H9 (cell line): ENCODE results near the gene CD226. TPM values are rescaled to one million over a fixed set of nuclear protein-coding genes. Genes with fewer than 3 reads are reported as not detected.

Source experiments
- DNase-seq: peaks from one replicate; pipeline ENCODE4 v3.0.0-alpha.2; 2017
- H2AFZ ChIP-seq: one replicate; pipeline ENCODE4 v1.6.1; 2013; ENCODE audit warnings: mild to moderate bottlenecking, low read length, control low read depth, moderate library complexity
- H2AK5ac ChIP-seq: 2 replicates; pipeline ENCODE4 v1.6.1; 2013; ENCODE audit warnings: low read length, control low read depth, mixed read lengths; ENCODE audit not compliant: insufficient read length
- H2BK120ac ChIP-seq: one replicate; pipeline ENCODE4 v1.6.1; 2013; ENCODE audit warnings: low read depth, mild to moderate bottlenecking, low read length, control low read depth, inconsistent platforms; ENCODE audit not compliant: poor library complexity, severe bottlenecking
- H2BK12ac ChIP-seq: 2 replicates; pipeline ENCODE4 v1.6.1; 2013; ENCODE audit warnings: low read length, control low read depth, mixed read lengths, low read depth; ENCODE audit not compliant: insufficient read length
- H2BK15ac ChIP-seq: 2 replicates; pipeline ENCODE4 v1.6.1; 2013; ENCODE audit warnings: low read depth, low read length, control low read depth
- H2BK20ac ChIP-seq: one replicate; pipeline ENCODE4 v1.6.1; 2013; ENCODE audit warnings: low read depth, mild to moderate bottlenecking, low read length, control low read depth, inconsistent platforms; ENCODE audit not compliant: poor library complexity, severe bottlenecking
- H2BK5ac ChIP-seq: 2 replicates; pipeline ENCODE4 v1.6.1; 2013; ENCODE audit warnings: low read length, control low read depth, mixed read lengths; ENCODE audit not compliant: insufficient read length
- H3K14ac ChIP-seq: 2 replicates; pipeline ENCODE4 v1.6.1; 2013; ENCODE audit warnings: low read length, control low read depth; ENCODE audit not compliant: insufficient read depth
- H3K18ac ChIP-seq: 2 replicates; pipeline ENCODE4 v1.6.1; 2013; ENCODE audit warnings: low read depth, mild to moderate bottlenecking, mixed read lengths, low read length, control low read depth; ENCODE audit not compliant: insufficient read length
- H3K23ac ChIP-seq: 2 replicates; pipeline ENCODE4 v1.6.1; 2013; ENCODE audit warnings: low read length, control low read depth, mixed read lengths, low read depth; ENCODE audit not compliant: insufficient read length
- H3K23me2 ChIP-seq: 2 replicates; pipeline ENCODE4 v1.6.1; 2013; ENCODE audit warnings: low read depth, mild to moderate bottlenecking, mixed read lengths, low read length, control low read depth; ENCODE audit not compliant: insufficient read length, poor library complexity, severe bottlenecking
- H3K27ac ChIP-seq: 2 replicates; pipeline ENCODE4 v1.5.1; 2013; ENCODE audit warnings: low read length, control low read depth, mixed read lengths, low read depth; ENCODE audit not compliant: insufficient read length
- H3K27me3 ChIP-seq: 2 replicates; pipeline ENCODE4 v1.6.1; 2013; ENCODE audit warnings: low read length, control low read depth, inconsistent platforms; ENCODE audit not compliant: insufficient read depth
- H3K4ac ChIP-seq: 2 replicates; pipeline ENCODE4 v1.6.1; 2013; ENCODE audit warnings: low read depth, mild to moderate bottlenecking, control low read depth, inconsistent platforms, low read length, moderate library complexity
- H3K4me1 ChIP-seq: 2 replicates; pipeline ENCODE4 v1.6.1; 2013; ENCODE audit warnings: low read length, control low read depth, inconsistent platforms; ENCODE audit not compliant: insufficient read depth
- H3K4me2 ChIP-seq: 2 replicates; pipeline ENCODE4 v1.6.1; 2013; ENCODE audit warnings: low read length, control low read depth, mixed read lengths; ENCODE audit not compliant: insufficient read length, insufficient read depth
- H3K56ac ChIP-seq: 2 replicates; pipeline ENCODE4 v1.6.1; 2013; ENCODE audit warnings: low read depth, mild to moderate bottlenecking, mixed read lengths, low read length, control low read depth; ENCODE audit not compliant: insufficient read length
- H3K79me1 ChIP-seq: 2 replicates; pipeline ENCODE4 v1.6.1; 2013; ENCODE audit warnings: low read depth, mild to moderate bottlenecking, moderate library complexity, low read length, control low read depth, inconsistent platforms; ENCODE audit not compliant: insufficient read depth, poor library complexity, severe bottlenecking
- H3K79me2 ChIP-seq: 2 replicates; pipeline ENCODE4 v1.6.1; 2013; ENCODE audit warnings: low read length, control low read depth, inconsistent platforms; ENCODE audit not compliant: insufficient read depth
- H3K9ac ChIP-seq: 2 replicates; pipeline ENCODE4 v1.6.1; 2013; ENCODE audit warnings: low read length, control low read depth, mixed read lengths; ENCODE audit not compliant: insufficient read length; ENCODE audit errors: extremely low read depth
- H3K9me3 ChIP-seq: one replicate; pipeline ENCODE4 v1.6.1; 2013; ENCODE audit warnings: low read depth, low read length, inconsistent platforms; ENCODE audit not compliant: control insufficient read depth
- H3T11ph ChIP-seq: one replicate; pipeline ENCODE4 v1.6.1; 2013; ENCODE audit warnings: mild to moderate bottlenecking, low read length, control low read depth, inconsistent platforms
- H4K20me1 ChIP-seq: one replicate; pipeline ENCODE4 v1.6.1; 2013; ENCODE audit not compliant: control insufficient read depth, insufficient read length, insufficient read depth
- H4K5ac ChIP-seq: 2 replicates; pipeline ENCODE4 v1.6.1; 2013; ENCODE audit warnings: low read depth, mild to moderate bottlenecking, mixed read lengths, low read length, control low read depth; ENCODE audit not compliant: insufficient read length
- H4K8ac ChIP-seq: replicated peaks from 2 replicates; pipeline ENCODE4 v1.6.1; 2013; ENCODE audit warnings: low read length, control low read depth, mixed read lengths, low read depth; ENCODE audit not compliant: insufficient read length
- H4K91ac ChIP-seq: 2 replicates; pipeline ENCODE4 v1.6.1; 2013; ENCODE audit warnings: low read depth, mild to moderate bottlenecking, moderate library complexity, mixed read lengths, low read length, control low read depth; ENCODE audit not compliant: insufficient read length
- H3K27ac Mint-ChIP-seq, 3 experiments: 2 replicates in 2 of 3; 3 replicates in 1 of 3; pipeline ENCODE4 v1.8.0; 2020 to 2021; ENCODE audit warnings: mixed read lengths in 3 of 3, mild to moderate bottlenecking in 1 of 3, moderate library complexity in 1 of 3
- H3K27me3 Mint-ChIP-seq: 2 replicates; pipeline ENCODE4 v1.8.0; 2021; ENCODE audit warnings: low read depth, mild to moderate bottlenecking, moderate library complexity, mixed read lengths
- H3K36me3 Mint-ChIP-seq, 3 experiments: 2 replicates in 2 of 3; 3 replicates in 1 of 3; pipeline ENCODE4 v1.8.0; 2020 to 2021; ENCODE audit warnings: low read depth in 3 of 3, mixed read lengths in 3 of 3; ENCODE audit not compliant: insufficient read depth in 1 of 3
- H3K4me1 Mint-ChIP-seq, 2 experiments: 2 replicates each; pipeline ENCODE4 v1.8.0; 2020; ENCODE audit warnings: mixed read lengths in 2 of 2
- H3K4me3 Mint-ChIP-seq, 2 experiments: 2 replicates in 1 of 2; 3 replicates in 1 of 2; pipeline ENCODE4 v1.8.0; 2020 to 2021; ENCODE audit warnings: mild to moderate bottlenecking in 2 of 2, mixed read lengths in 2 of 2, moderate library complexity in 1 of 2
- H3K9me3 Mint-ChIP-seq, 2 experiments: 2 replicates in 1 of 2; 3 replicates in 1 of 2; pipeline ENCODE4 v1.8.0; 2020; ENCODE audit warnings: mild to moderate bottlenecking in 2 of 2, mixed read lengths in 2 of 2, moderate library complexity in 1 of 2
- CTCF ChIP-seq: fragments of 200-600 bp; sonication (generic); conservative IDR thresholded peaks from 3 replicates; pipeline ENCODE4 v1.8.0; 2021; ENCODE audit warnings: antibody characterized with exemption, mild to moderate bottlenecking
- WGBS: extraction: QIAGEN DNeasy Blood & Tissue Kit; methylation state at CpG from one replicate; pipeline ENCODE4 v1.1.7; 2013; ENCODE audit warnings: missing lambda C conversion rate, low lambda C conversion rate, mixed read lengths; ENCODE audit not compliant: insufficient read length; ENCODE audit errors: extremely low coverage; 5-methylcytosine and 5-hydroxymethylcytosine counted together
- total RNA-seq: library from RNA; stranded (reverse); gene quantifications from 2 replicates; pipeline ENCODE4 v1.2.1, GENCODE V29; 2021

CD226 gene
- total RNA-seq, 1 experiment from 2014 or later: not detected

- Histone ChIP-seq H2AK5ac (peak overlapping the region; percentile 83), H4K8ac (no peak overlapping the region), H2BK5ac (peak overlapping the region; percentile 83), H3T11ph (no peak overlapping the region), H4K20me1 (no peaks in the 10 kb centered on the region), H3K27me3 (no peaks in the 10 kb centered on the region), H3K14ac (no peak overlapping the region), H3K18ac (peak overlapping the region; percentile 87), H3K79me1 (no peaks in the 10 kb centered on the region), H4K5ac (no peak overlapping the region), H3K56ac (no peak overlapping the region), H4K91ac (no peak overlapping the region), H3K79me2 (no peaks in the 10 kb centered on the region), H3K23ac (no peak overlapping the region), H2BK120ac (no peak overlapping the region), H2BK12ac (peak overlapping the region; percentile 94), H2BK15ac (no peak overlapping the region), H3K4me1 (peaks cover 5% of the 10 kb centered on the region; the same call in 1 of the 2 replicates), H2AFZ (no peak overlapping the region), H3K23me2 (no peaks in the 10 kb centered on the region), H3K4me2 (no peak overlapping the region), H2BK20ac (peak overlapping the region; percentile 83), H3K27ac (peak overlapping the region; percentile 87), H3K9ac (no peak overlapping the region), H3K9me3 (no peaks in the 10 kb centered on the region), H3K4ac (no peak overlapping the region)
- H3K27ac Mint-ChIP-seq: peak overlapping the region; percentile 97 to 99 (median 97)
- H3K4me3 Mint-ChIP-seq: peak overlapping the region in 1 of 2 experiments; percentile 52; a peak in 1 of 5 replicates
- H3K27me3 Mint-ChIP-seq: no peaks in the 10 kb centered on the region
- no peak for TF ChIP-seq CTCF
- no peak for DNase-seq
- H3K9me3 Mint-ChIP-seq: no peaks in the 10 kb centered on the region
- H3K36me3 Mint-ChIP-seq: peaks cover 2 to 4% (median 2%) of the 10 kb centered on the region in 3 experiments; a peak in 3 of 7 replicates
- WGBS: no CpG with 5 or more reads among the region's 6 CpGs
- H3K4me1 Mint-ChIP-seq: peaks cover 36% of the 10 kb centered on the region in 2 experiments
These were observed 69.3 kb downstream of the CD226 start for GRCh38 chr18:69878213-69878933.
